NT2/D1 (cell line): ENCODE data around the gene CTSL.

Experiments used
- DNase-seq: peaks from one replicate; pipeline ENCODE4 v3.0.0-alpha.2; 2011; ENCODE audit warnings: low read depth, low spot score
- H3K27me3 ChIP-seq: 2 replicates; pipeline ENCODE4 v1.6.0; 2011; ENCODE audit warnings: mild to moderate bottlenecking; ENCODE audit not compliant: insufficient read length, insufficient read depth
- H3K36me3 ChIP-seq: 2 replicates; pipeline ENCODE4 v1.6.1; 2011; ENCODE audit warnings: mild to moderate bottlenecking, low read length, mixed read lengths; ENCODE audit not compliant: insufficient read depth, insufficient read length
- H3K4me1 ChIP-seq: 2 replicates; pipeline ENCODE4 v1.5.1; 2011; ENCODE audit not compliant: insufficient read depth, insufficient read length
- H3K4me3 ChIP-seq: 2 replicates; pipeline ENCODE4 v1.5.1; 2011; ENCODE audit warnings: low read depth; ENCODE audit not compliant: insufficient read length
- H3K9ac ChIP-seq: 2 replicates; pipeline ENCODE4 v1.6.0; 2011; ENCODE audit warnings: low read depth; ENCODE audit not compliant: insufficient read length
- H3K9me3 ChIP-seq: 2 replicates; pipeline ENCODE4 v1.5.1; 2011; ENCODE audit warnings: mild to moderate bottlenecking, low read length; ENCODE audit not compliant: insufficient read depth
- SUZ12 ChIP-seq: IDR thresholded peaks from 2 replicates; pipeline ENCODE4 v1.6.1; 2011; ENCODE audit not compliant: insufficient read length, insufficient read depth; ENCODE audit errors: extremely low read depth
- YY1 ChIP-seq: IDR thresholded peaks from 2 replicates; pipeline ENCODE4 v1.6.1; 2011; ENCODE audit not compliant: insufficient read length, insufficient read depth
- ZNF274 ChIP-seq: IDR thresholded peaks from 2 replicates; pipeline ENCODE4 v1.6.1; 2011; ENCODE audit warnings: mild to moderate bottlenecking, low read depth, low read length

CTSL gene

GRCh38 chr9:87702921-87703320, 23.0 kb upstream of the CTSL start:
- H3K4me1 ChIP-seq = peaks cover 3% of the 10 kb centered on the region
- no peak overlapping the region for H3K9ac ChIP-seq
- no peak for DNase-seq
- H3K9me3 ChIP-seq = no peaks in the 10 kb centered on the region
- TF ChIP-seq ZNF274 (no peak), YY1 (no peak), SUZ12 (no peak)
- no peaks in the 10 kb centered on the region for H3K27me3 ChIP-seq
- peaks cover 67% of the 10 kb centered on the region for H3K36me3 ChIP-seq
- H3K4me3 ChIP-seq = no peak overlapping the region

GRCh38 chr9:87703636-87704276, 22.2 kb upstream of the CTSL start:
- no peak for TF ChIP-seq YY1
- TF ChIP-seq SUZ12 = no peak
- TF ChIP-seq ZNF274 = no peak
- Histone ChIP-seq H3K36me3 (peaks cover 66% of the 10 kb centered on the region), H3K9ac (no peak overlapping the region), H3K4me1 (peaks cover 3% of the 10 kb centered on the region), H3K4me3 (no peak overlapping the region), H3K27me3 (no peaks in the 10 kb centered on the region), H3K9me3 (no peaks in the 10 kb centered on the region)
- DNase-seq = no peak

- Histone ChIP-seq H3K4me3 (no peak overlapping the region), H3K27me3 (no peaks in the 10 kb centered on the region), H3K9ac (no peak overlapping the region), H3K36me3 (peaks cover 68% of the 10 kb centered on the region), H3K4me1 (peaks cover 3% of the 10 kb centered on the region), H3K9me3 (no peaks in the 10 kb centered on the region)
- TF ChIP-seq YY1 (no peak), SUZ12 (no peak), ZNF274 (no peak)
- no peak for DNase-seq
These were observed 21.6 kb upstream of the CTSL start for GRCh38 chr9:87704342-87704741.

- H3K27me3 ChIP-seq = no peaks in the 10 kb centered on the region
- DNase-seq = no peak
- TF ChIP-seq SUZ12 (no peak), YY1 (no peak), ZNF274 (no peak)
- peaks cover 3% of the 10 kb centered on the region for H3K4me1 ChIP-seq
- H3K9me3 ChIP-seq = no peaks in the 10 kb centered on the region
- H3K4me3 ChIP-seq = no peak overlapping the region
- no peak overlapping the region for H3K9ac ChIP-seq
- peaks cover 65% of the 10 kb centered on the region for H3K36me3 ChIP-seq
These were observed 19.7 kb upstream of the CTSL start for GRCh38 chr9:87706066-87706739.

GRCh38 chr9:87707805-87708506, 18.0 kb upstream of the CTSL start:
- TF ChIP-seq YY1 (no peak), SUZ12 (no peak), ZNF274 (no peak)

GRCh38 chr9:87708546-87708945, 17.4 kb upstream of the CTSL start:
- no peaks in the 10 kb centered on the region for H3K9me3 ChIP-seq
- TF ChIP-seq ZNF274 (no peak), SUZ12 (no peak), YY1 (no peak)

More at GRCh38 chr9:87707805-87708506, 18.0 kb upstream of the CTSL start:
- Histone ChIP-seq H3K27me3 (no peaks in the 10 kb centered on the region), H3K36me3 (peaks cover 63% of the 10 kb centered on the region), H3K4me3 (no peak overlapping the region), H3K4me1 (peaks cover 2% of the 10 kb centered on the region), H3K9ac (no peak overlapping the region), H3K9me3 (no peaks in the 10 kb centered on the region)
- DNase-seq = no peak

More at GRCh38 chr9:87708546-87708945, 17.4 kb upstream of the CTSL start:
- H3K4me1 ChIP-seq = no peaks in the 10 kb centered on the region
- DNase-seq = no peak
- H3K9ac ChIP-seq = no peak overlapping the region
- H3K36me3 ChIP-seq = peaks cover 57% of the 10 kb centered on the region
- H3K27me3 ChIP-seq = no peaks in the 10 kb centered on the region
- no peak overlapping the region for H3K4me3 ChIP-seq
